Endodermal cell (in vitro differentiated cells): ENCODE measurements around the gene NR0B2. TPM values are rescaled to one million over a fixed set of nuclear protein-coding genes. Genes with fewer than 3 reads are reported as not detected.
A peak's percentile ranks its signal among the peaks of the same experiment; 100 is the strongest.

ENCODE experiments used
- DNase-seq: peaks from one replicate; pipeline ENCODE4 v3.0.0-alpha.2; 2017
- H3K27ac ChIP-seq: 2 replicates; pipeline ENCODE4 v1.5.1; 2013; ENCODE audit warnings: mild to moderate bottlenecking, low read depth, low read length, moderate library complexity
- H3K27me3 ChIP-seq: 2 replicates; pipeline ENCODE4 v1.6.1; 2013; ENCODE audit warnings: mild to moderate bottlenecking, low read length, moderate library complexity; ENCODE audit not compliant: insufficient read depth, control insufficient read depth, poor library complexity, severe bottlenecking
- H3K36me3 ChIP-seq: 2 replicates; pipeline ENCODE4 v1.7.0; 2013; ENCODE audit warnings: mild to moderate bottlenecking, low read length, moderate library complexity; ENCODE audit not compliant: control insufficient read depth, insufficient read depth
- H3K4me1 ChIP-seq: one replicate; pipeline ENCODE4 v1.7.0; 2013; ENCODE audit warnings: low read length; ENCODE audit not compliant: control insufficient read depth, insufficient read depth
- H3K4me3 ChIP-seq: 2 replicates; pipeline ENCODE4 v1.5.1; 2013; ENCODE audit warnings: mild to moderate bottlenecking, low read length, moderate library complexity
- H3K9ac ChIP-seq: 2 replicates; pipeline ENCODE4 v1.6.1; 2013; ENCODE audit warnings: mild to moderate bottlenecking, low read length, moderate library complexity; ENCODE audit not compliant: poor library complexity, severe bottlenecking; ENCODE audit errors: extremely low read depth
- H3K9me3 ChIP-seq: 2 replicates; pipeline ENCODE4 v1.6.1; 2013; ENCODE audit warnings: mild to moderate bottlenecking, low read length, moderate library complexity; ENCODE audit not compliant: control insufficient read depth
- H3K27ac Mint-ChIP-seq: 2 replicates; pipeline ENCODE4 v1.8.0; 2020; ENCODE audit warnings: mixed read lengths
- H3K27me3 Mint-ChIP-seq: 2 replicates; pipeline ENCODE4 v1.8.0; 2021; ENCODE audit warnings: mild to moderate bottlenecking, mixed read lengths; ENCODE audit not compliant: insufficient read depth
- H3K36me3 Mint-ChIP-seq: 2 replicates; pipeline ENCODE4 v1.8.0; 2020; ENCODE audit warnings: low read depth, mixed read lengths
- H3K4me1 Mint-ChIP-seq: 2 replicates; pipeline ENCODE4 v1.8.0; 2020; ENCODE audit warnings: mixed read lengths
- H3K4me3 Mint-ChIP-seq: 2 replicates; pipeline ENCODE4 v1.8.0; 2020; ENCODE audit warnings: mild to moderate bottlenecking, moderate library complexity, mixed read lengths
- H3K9me3 Mint-ChIP-seq: 2 replicates; pipeline ENCODE4 v1.8.0; 2020; ENCODE audit warnings: mild to moderate bottlenecking, mixed read lengths
- CTCF ChIP-seq: fragments of 200-600 bp; sonication (generic); conservative IDR thresholded peaks from 2 replicates; pipeline ENCODE4 v1.5.0; 2021; ENCODE audit warnings: antibody characterized with exemption, mild to moderate bottlenecking
- WGBS, 2 experiments: methylation state at CpG; one replicate each; pipeline versions ENCODE4 v1.1.5 to v1.1.7; 2013; ENCODE audit warnings: missing lambda C conversion rate in 2 of 2, mixed read lengths in 1 of 2; ENCODE audit not compliant: insufficient coverage in 1 of 2, insufficient read length in 1 of 2; 5-methylcytosine and 5-hydroxymethylcytosine counted together
- total RNA-seq, 2 donors: library from RNA; stranded (reverse); fragmentation: NEBNext Ultra II Directional in 1 of 2; extraction: Animal tissue kit (Norgen Biotek cat#: 25700) in 1 of 2; gene quantifications; 2 replicates in 1 of 2; 3 replicates in 1 of 2; pipeline ENCODE4 v1.2.1, GENCODE V29; 2021

The NR0B2 gene
- total RNA-seq, 2 donors from 2014 or later = not detected

GRCh38 chr1:26863685-26864077 lies 50.1 kb downstream of the NR0B2 start:
- H3K4me1 ChIP-seq = no peaks in the 10 kb centered on the region
- no peak for TF ChIP-seq CTCF
- peaks cover 6% of the 10 kb centered on the region for H3K4me1 Mint-ChIP-seq
- no peak overlapping the region for H3K9ac ChIP-seq
- no peaks in the 10 kb centered on the region for H3K9me3 Mint-ChIP-seq
- DNase-seq = no peak
- H3K27me3 Mint-ChIP-seq = peaks cover 13% of the 10 kb centered on the region
- H3K36me3 ChIP-seq = no peaks in the 10 kb centered on the region
- peak overlapping the region; percentile 78 for H3K4me3 Mint-ChIP-seq
- H3K27ac Mint-ChIP-seq = no peak overlapping the region
- H3K27ac ChIP-seq = no peak overlapping the region
- H3K9me3 ChIP-seq = no peaks in the 10 kb centered on the region
- no peaks in the 10 kb centered on the region for H3K27me3 ChIP-seq
- WGBS, 2 experiments = 60 to 82% methylated on average over 3 to 17 of the region's 20 CpGs
- no peaks in the 10 kb centered on the region for H3K36me3 Mint-ChIP-seq
- H3K4me3 ChIP-seq = no peak overlapping the region

GRCh38 chr1:26862781-26863684 lies 50.7 kb downstream of the NR0B2 start, which contains the start of gene SFN:
SFN (plus strand) TSS chr1:26863149; CDS start chr1:26863213, 64 bp downstream.
- H3K9ac ChIP-seq = no peak within 1 kb of the TSS

GRCh38 chr1:26861889-26862378 lies 51.8 kb downstream of the NR0B2 start:
- H3K9ac ChIP-seq = no peak overlapping the region
- Mint-ChIP-seq H3K27ac (peak overlapping the region; percentile 70), H3K4me1 (peaks cover 9% of the 10 kb centered on the region), H3K9me3 (no peaks in the 10 kb centered on the region), H3K36me3 (no peaks in the 10 kb centered on the region), H3K4me3 (no peak overlapping the region), H3K27me3 (peaks cover 13% of the 10 kb centered on the region)
- no peak for DNase-seq
- H3K27ac ChIP-seq = no peak overlapping the region
- 91 to 95% methylated on average over 5 to 7 of the region's 7 CpGs for WGBS, 2 experiments
- H3K27me3 ChIP-seq = no peaks in the 10 kb centered on the region
- no peak overlapping the region for H3K4me3 ChIP-seq
- H3K4me1 ChIP-seq = no peaks in the 10 kb centered on the region
- H3K36me3 ChIP-seq = no peaks in the 10 kb centered on the region
- no peak for TF ChIP-seq CTCF
- H3K9me3 ChIP-seq = no peaks in the 10 kb centered on the region

More at GRCh38 chr1:26862781-26863684, 50.7 kb downstream of the NR0B2 start, which contains the start of gene SFN:
- peak; percentile 79 for TF ChIP-seq CTCF
- Mint-ChIP-seq H3K4me3 (peak within 1 kb of the TSS; percentile 78), H3K36me3 (no peaks in the 10 kb centered on the region), H3K27me3 (peaks cover 13% of the 10 kb centered on the region), H3K27ac (peak within 1 kb of the TSS; percentile 74), H3K4me1 (peaks cover 6% of the 10 kb centered on the region), H3K9me3 (no peaks in the 10 kb centered on the region)
- WGBS, 2 experiments = 83 to 89% methylated on average over 27 to 36 of the region's 37 CpGs
- H3K4me3 ChIP-seq = peak within 1 kb of the TSS; percentile 93
- no peaks in the 10 kb centered on the region for H3K27me3 ChIP-seq
- H3K36me3 ChIP-seq = no peaks in the 10 kb centered on the region
- no peak within 1 kb of the TSS for H3K27ac ChIP-seq
- no peaks in the 10 kb centered on the region for H3K4me1 ChIP-seq
- no peaks in the 10 kb centered on the region for H3K9me3 ChIP-seq
- peak; percentile 97 for DNase-seq

Other genes starting within 250 kb of the NR0B2 start
- 100 to 1,000 TPM; 118 to 128 TPM for gene ARID1A, start 218.0 kb downstream of the NR0B2 start, total RNA-seq
- 10 to 100 TPM; 12.7 to 14.6 TPM for gene PIGV, start 126.0 kb downstream of the NR0B2 start, total RNA-seq
- gene ZDHHC18, start 87.3 kb downstream of the NR0B2 start, total RNA-seq = 10 to 100 TPM; 39.7 to 42.4 TPM
- 1 to 10 TPM; 1.5 to 2.6 TPM for gene SFN, start 50.8 kb downstream of the NR0B2 start, total RNA-seq
- gene GPN2, start 23.7 kb downstream of the NR0B2 start, total RNA-seq = 10 to 100 TPM; 32.6 to 38.5 TPM
- 10 to 100 TPM; 21.3 to 23.2 TPM for gene GPATCH3, start 13.5 kb downstream of the NR0B2 start, total RNA-seq
- 100 to 1,000 TPM; 103 to 120 TPM for gene NUDC, start 7.8 kb upstream of the NR0B2 start, total RNA-seq
- 10 to 100 TPM; 17.2 to 22.7 TPM for gene KDF1, start 46.5 kb upstream of the NR0B2 start, total RNA-seq
- 10 to 100 TPM; 14.3 to 21.2 TPM for gene TRNP1, start 79.7 kb upstream of the NR0B2 start, total RNA-seq
- 10 to 100 TPM in 1 of 2 donors, 1 to 10 TPM in 1; 9.4 to 19.0 TPM for gene TENT5B, start 98.9 kb upstream of the NR0B2 start, total RNA-seq
- gene SLC9A1, start 241.2 kb upstream of the NR0B2 start, total RNA-seq = 10 to 100 TPM; 25.9 to 34.7 TPM